Measurements from ENCODE around the gene GAB2.

The GAB2 gene

GRCh38 chr11:78380615-78381051 lies 37.0 kb downstream of the GAB2 start:
- TF ChIP-seq, protein P1, sequence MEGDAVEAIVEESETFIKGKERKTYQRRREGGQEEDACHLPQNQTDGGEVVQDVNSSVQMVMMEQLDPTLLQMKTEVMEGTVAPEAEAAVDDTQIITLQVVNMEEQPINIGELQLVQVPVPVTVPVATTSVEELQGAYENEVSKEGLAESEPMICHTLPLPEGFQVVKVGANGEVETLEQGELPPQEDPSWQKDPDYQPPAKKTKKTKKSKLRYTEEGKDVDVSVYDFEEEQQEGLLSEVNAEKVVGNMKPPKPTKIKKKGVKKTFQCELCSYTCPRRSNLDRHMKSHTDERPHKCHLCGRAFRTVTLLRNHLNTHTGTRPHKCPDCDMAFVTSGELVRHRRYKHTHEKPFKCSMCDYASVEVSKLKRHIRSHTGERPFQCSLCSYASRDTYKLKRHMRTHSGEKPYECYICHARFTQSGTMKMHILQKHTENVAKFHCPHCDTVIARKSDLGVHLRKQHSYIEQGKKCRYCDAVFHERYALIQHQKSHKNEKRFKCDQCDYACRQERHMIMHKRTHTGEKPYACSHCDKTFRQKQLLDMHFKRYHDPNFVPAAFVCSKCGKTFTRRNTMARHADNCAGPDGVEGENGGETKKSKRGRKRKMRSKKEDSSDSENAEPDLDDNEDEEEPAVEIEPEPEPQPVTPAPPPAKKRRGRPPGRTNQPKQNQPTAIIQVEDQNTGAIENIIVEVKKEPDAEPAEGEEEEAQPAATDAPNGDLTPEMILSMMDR (IDR thresholded peaks at IDR 0.05; ENCODE audit: low read depth, low read length, missing control alignments), result no peak
- H3K4me3 ChIP-seq (replicated peaks; ENCODE audit: low read depth, low read length), result no peak overlapping the region
- peak; percentile 42 for DNase-seq (ENCODE audit: extremely low read depth, low read depth)

DNA sequence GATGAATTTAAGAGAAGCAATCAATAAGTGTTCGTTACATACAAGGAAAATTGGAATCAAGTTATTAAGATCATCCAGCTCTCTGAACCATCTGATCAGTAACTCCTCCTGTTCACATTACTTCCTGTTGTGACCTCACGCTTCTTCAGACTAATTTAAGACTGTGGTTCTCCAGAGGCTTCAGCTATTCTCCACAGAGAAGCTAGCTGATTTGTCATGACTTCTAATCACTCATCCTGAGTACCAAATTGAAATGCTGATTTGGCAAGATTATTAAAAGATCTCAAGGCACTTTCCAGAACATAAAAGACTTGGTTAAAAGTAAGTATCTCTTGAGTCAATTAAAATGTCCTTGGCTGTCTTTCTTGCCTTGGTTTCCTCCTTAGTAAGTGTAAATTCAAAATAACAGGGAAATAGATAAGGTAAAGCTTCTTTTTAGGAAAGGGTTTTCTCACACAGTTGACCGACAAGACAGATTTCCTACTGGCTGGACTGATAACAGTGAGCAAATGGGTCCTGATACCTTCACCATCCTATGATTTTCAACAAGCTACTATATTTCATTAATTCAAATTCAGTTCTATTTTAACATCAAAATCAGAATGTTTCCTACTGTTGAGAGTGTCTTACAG lies 38.5 kb downstream of the GAB2 start:
- H3K4me3 ChIP-seq (replicated peaks; ENCODE audit: low read depth, low read length), result no peak overlapping the region
- TF ChIP-seq, protein P1 (IDR thresholded peaks at IDR 0.05; ENCODE audit: low read depth, low read length, missing control alignments), result no peak
- no peak for DNase-seq (ENCODE audit: extremely low read depth, low read depth)

DNA sequence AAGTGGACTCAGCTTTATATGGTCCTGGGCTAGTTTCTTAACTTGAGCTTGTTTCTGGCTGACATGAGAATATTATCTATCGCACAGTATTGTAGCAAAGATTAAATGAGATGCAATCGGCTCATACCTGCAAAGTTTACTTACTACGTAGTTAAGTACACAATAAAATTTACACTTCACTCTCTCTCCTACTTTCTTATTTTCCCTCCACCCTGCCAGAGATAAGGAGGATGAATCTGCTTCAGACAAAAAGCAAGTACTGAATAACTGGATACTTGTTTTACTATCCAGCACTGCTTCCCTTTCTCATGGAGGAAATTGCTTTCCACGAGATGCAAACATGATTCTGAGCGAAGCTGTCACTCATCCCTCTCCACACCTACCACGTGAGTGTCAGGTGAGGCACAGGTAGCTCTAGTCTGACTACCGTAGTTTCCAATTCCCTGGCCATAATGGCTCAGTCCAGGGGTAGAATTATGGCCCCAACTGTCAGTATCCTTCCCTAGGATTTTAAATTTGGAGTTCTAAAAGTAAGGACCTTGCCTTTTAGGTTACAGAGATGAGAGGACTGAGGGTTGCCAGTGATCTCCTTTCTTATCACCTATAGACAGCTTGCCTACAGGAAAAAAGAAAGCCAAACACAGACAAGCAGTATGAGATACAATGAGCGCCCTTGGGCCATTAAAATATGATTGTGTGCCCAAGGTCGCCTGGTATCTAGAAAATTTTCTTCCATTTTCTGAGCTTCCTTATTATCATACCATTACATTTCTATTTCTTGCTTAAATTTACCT lies 39.8 kb downstream of the GAB2 start:
- no peak overlapping the region for H3K4me3 ChIP-seq (replicated peaks; ENCODE audit: low read depth, low read length)
- TF ChIP-seq, protein P1 (IDR thresholded peaks at IDR 0.05; ENCODE audit: low read depth, low read length, missing control alignments), result no peak
- DNase-seq (ENCODE audit: extremely low read depth, low read depth), result no peak

DNA sequence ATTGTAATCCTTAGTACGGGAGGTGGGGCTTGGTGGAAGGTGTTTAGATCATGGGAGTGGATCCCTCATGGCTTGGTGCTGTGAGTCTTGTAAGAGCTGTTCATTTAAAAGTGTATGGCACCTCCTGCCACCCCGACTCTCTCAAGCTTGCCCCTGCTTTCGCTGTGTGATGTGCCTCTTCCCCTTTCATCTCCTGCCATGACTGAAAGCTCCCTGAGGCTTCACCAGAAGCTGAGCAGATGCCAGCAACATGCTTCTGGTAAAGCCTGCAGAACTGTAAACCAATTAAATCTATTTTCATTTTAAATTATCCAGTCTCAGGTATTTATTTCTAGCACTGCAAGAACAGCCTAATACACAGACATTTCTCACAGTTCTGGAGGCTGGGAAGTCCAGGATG lies 40.8 kb downstream of the GAB2 start:
- no peak overlapping the region for H3K4me3 ChIP-seq (replicated peaks; ENCODE audit: low read depth, low read length)
- DNase-seq (ENCODE audit: extremely low read depth, low read depth), result no peak
- TF ChIP-seq, protein P1 (IDR thresholded peaks at IDR 0.05; ENCODE audit: low read depth, low read length, missing control alignments), result no peak

DNA sequence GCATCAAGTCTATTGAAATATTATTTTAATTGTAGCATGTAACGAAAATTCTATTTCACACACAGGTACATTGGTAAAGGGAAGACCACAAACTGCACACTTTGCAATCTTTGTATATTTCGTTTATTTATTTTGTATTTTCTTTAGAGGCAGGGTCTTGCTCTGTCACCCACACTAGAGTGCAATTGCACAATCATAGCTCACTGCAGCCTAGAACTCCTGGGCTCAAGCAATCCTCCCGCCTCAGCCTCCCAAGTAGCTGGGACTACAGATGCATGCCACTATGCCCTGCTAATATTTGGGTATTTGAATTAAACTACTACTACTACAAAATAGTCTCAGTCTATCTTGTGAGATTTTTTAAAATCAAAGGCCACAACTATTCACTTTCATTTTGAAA lies 42.7 kb downstream of the GAB2 start:
- DNase-seq (ENCODE audit: extremely low read depth, low read depth), result no peak
- TF ChIP-seq, protein P1 (IDR thresholded peaks at IDR 0.05; ENCODE audit: low read depth, low read length, missing control alignments), result no peak
- H3K4me3 ChIP-seq (replicated peaks; ENCODE audit: low read depth, low read length), result no peak overlapping the region

DNA sequence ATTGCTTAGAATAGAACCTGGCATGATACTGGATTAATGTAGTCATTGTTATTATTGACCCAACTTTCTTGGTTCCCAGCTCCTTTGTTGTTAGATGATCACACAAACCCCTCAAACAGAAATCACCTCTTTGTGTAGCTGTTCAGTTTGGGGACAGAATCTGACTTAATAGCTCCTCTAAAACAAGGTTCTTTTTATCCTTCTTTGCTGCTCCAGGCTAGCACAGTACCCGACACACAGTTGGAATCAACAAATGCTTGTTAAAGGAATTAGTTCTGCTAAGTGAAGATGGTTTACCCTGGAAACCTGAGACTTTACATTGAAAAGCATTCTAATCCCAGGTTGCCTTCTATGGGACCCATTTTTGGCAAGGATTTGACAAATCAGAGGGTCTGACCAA lies 43.9 kb downstream of the GAB2 start:
- TF ChIP-seq, protein P1 (IDR thresholded peaks at IDR 0.05; ENCODE audit: low read depth, low read length, missing control alignments), result no peak
- H3K4me3 ChIP-seq (replicated peaks; ENCODE audit: low read depth, low read length), result no peak overlapping the region
- DNase-seq (ENCODE audit: extremely low read depth, low read depth), result no peak
